Fibroblast of villous mesenchyme (primary cell): Measurements from ENCODE around the gene CLCN2. TPM values are rescaled to one million over a fixed set of nuclear protein-coding genes. Genes with fewer than 3 reads are reported as not detected.
"Not testable (repeated sequence)": the region's sequence is repeated elsewhere in the genome, so short reads cannot be mapped to it uniquely, and the experiment has no call there.

ENCODE experiments used
- DNase-seq: peaks from one replicate; pipeline ENCODE4 v3.0.0-alpha.2; 2010; ENCODE audit warnings: low read depth
- H3K4me3 ChIP-seq: 2 replicates; pipeline ENCODE4 v1.5.1; 2011; ENCODE audit warnings: low read depth, mild to moderate bottlenecking, low read length
- total RNA-seq: library from RNA; depleted of rRNA; stranded (reverse); fragments of >200 nt; gene quantifications from 2 replicates; pipeline ENCODE4 v1.2.3, GENCODE V29; 2012
- TF ChIP-seq, protein P1 (sequence below): IDR thresholded peaks from 2 replicates; pipeline ENCODE4 v1.5.1; 2012; ENCODE audit warnings: low read depth, mild to moderate bottlenecking, low read length; ENCODE audit not compliant: insufficient read depth

Gene CLCN2
- total RNA-seq, 1 donor: 6.0 TPM

DNA sequence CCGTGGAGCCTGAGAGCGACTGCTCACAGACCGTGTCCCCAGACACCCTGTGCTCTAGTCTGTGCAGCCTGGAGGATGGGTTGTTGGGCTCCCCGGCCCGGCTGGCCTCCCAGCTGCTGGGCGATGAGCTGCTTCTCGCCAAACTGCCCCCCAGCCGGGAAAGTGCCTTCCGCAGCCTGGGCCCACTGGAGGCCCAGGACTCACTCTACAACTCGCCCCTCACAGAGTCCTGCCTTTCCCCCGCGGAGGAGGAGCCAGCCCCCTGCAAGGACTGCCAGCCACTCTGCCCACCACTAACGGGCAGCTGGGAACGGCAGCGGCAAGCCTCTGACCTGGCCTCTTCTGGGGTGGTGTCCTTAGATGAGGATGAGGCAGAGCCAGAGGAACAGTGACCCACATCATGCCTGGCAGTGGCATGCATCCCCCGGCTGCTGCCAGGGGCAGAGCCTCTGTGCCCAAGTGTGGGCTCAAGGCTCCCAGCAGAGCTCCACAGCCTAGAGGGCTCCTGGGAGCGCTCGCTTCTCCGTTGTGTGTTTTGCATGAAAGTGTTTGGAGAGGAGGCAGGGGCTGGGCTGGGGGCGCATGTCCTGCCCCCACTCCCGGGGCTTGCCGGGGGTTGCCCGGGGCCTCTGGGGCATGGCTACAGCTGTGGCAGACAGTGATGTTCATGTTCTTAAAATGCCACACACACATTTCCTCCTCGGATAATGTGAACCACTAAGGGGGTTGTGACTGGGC lies 16.7 kb downstream of the CLCN2 start:
- TF ChIP-seq, protein P1, sequence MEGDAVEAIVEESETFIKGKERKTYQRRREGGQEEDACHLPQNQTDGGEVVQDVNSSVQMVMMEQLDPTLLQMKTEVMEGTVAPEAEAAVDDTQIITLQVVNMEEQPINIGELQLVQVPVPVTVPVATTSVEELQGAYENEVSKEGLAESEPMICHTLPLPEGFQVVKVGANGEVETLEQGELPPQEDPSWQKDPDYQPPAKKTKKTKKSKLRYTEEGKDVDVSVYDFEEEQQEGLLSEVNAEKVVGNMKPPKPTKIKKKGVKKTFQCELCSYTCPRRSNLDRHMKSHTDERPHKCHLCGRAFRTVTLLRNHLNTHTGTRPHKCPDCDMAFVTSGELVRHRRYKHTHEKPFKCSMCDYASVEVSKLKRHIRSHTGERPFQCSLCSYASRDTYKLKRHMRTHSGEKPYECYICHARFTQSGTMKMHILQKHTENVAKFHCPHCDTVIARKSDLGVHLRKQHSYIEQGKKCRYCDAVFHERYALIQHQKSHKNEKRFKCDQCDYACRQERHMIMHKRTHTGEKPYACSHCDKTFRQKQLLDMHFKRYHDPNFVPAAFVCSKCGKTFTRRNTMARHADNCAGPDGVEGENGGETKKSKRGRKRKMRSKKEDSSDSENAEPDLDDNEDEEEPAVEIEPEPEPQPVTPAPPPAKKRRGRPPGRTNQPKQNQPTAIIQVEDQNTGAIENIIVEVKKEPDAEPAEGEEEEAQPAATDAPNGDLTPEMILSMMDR: no peak
- no peak overlapping the region for H3K4me3 ChIP-seq
- DNase-seq: no peak

DNA sequence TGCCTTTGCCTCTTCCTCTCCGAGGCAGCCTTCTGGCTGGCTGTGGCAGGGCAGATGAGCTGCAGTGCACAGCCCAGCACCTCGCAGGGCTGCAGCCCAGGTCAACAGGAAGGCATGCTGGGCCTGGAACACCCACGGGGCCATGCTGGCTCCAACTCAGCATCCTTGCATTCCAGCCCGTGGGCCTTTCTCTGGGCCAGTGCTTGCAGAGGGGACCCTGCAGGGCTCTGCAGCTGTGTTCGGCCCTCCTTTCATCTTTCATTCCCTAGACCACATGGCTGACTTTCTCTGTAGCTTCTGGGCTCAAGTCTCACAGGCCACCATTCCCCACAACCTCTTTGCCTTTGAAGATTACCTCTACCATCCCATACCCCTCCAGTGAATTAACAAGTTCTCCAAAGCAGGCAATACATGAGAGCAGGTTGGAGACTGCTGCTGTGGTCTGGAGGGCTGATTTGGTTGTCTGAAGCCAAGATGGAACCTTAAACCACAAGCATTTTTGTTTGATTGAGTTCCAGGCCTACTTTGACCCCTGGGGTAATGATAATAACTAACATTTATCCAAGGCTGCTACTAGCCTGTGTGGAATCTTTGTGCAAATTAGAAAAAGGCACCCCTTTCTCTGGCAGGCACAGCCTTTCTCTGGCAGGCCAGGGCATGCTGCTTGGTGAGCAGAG lies 18.1 kb downstream of the CLCN2 start:
- TF ChIP-seq, protein P1: no peak
- DNase-seq: no peak
- no peak overlapping the region for H3K4me3 ChIP-seq

DNA sequence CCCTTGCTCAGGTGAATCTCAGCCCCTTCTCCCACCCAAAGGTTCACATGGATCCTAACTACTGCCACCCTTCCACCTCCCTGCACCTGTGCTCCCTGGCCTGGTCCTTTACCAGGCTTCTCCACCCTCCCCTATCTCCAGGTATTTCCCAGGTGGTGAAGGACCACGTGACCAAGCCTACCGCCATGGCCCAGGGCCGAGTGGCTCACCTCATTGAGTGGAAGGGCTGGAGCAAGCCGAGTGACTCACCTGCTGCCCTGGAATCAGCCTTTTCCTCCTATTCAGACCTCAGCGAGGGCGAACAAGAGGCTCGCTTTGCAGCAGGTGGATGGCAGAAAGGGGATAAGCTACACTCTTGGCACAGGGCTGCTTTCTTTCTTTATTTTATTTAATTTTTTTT lies 19.5 kb downstream of the CLCN2 start:
- no peak for DNase-seq
- no peak overlapping the region for H3K4me3 ChIP-seq
- TF ChIP-seq, protein P1: no peak

DNA sequence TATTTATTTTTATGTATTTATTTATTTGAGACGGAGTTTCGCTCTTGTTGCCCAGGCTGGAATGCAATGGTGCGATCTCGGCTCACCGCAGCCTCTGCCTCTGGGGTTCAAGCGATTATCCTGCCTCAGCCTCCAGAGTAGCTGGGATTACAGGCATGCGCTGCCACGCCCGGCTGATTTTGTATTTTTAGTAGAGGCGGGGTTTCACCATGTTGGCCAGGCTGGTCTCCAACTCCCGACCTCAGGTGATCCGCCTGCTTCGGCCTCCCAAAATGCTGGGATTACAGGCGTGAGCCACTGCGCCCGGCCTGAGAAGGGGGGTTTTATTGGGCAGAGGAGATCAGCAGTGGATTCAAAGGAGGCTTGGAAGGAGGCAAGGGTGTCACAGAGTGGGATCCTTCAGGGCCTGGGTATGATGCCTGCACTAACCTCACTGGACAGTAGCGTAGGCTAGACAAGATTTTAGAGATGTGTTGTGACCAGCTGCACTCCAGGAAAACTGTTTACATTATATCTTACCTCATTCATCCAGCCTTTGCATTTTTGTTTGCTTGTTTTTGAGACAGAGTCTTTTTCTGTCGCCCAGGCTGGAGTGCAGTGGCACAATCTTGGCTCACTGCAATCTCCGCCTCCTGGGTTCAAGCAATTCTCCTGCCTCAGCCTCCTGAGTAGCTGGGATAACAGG lies 21.8 kb downstream of the CLCN2 start:
- DNase-seq: peak; percentile 54
- H3K4me3 ChIP-seq: not testable (repeated sequence)

DNA sequence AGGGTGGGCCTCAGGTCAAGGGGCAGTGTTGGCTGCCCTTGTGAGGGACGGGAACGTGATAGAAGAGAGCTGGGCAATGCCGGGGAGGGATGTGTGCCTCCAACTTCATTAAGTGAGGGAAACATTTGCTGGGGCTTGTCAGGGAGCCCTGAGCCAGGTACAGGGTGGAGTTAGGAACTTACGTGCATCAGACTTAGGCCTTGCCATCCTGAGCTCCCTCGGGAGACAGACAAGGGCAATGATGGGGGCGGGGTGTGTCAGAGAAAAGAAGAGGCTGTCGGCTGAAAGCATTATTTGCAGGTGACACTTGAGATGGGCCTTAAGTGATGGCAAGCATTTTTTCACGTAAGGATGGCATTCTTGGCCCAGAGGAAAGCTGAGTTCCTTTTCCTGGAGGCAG lies 22.4 kb downstream of the CLCN2 start:
- TF ChIP-seq, protein P1: no peak
- no peak for DNase-seq
- peak overlapping the region; percentile 15 for H3K4me3 ChIP-seq

DNA sequence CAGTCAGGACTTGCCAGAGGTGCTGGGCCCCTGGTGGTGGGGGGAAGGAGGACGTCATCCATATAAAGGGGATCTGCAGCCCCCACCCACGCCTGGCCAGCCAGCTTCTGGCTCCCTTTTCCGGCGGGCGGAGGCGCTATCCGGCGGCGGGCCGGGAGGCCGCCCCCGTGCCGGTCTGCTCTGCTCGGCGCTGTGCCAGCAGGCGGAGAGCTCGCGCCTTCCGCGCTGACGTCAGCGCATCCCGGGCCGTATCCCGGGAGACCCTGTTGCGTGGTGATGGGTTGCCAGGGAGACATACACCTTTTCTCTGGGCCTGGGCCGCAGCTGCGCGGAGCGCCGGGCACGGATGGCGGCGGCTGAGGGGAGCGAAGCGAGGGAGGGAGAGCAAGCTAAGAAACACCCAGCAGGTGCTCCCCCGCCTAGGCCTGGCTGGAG lies 22.9 kb downstream of the CLCN2 start:
- peak; percentile 70 for DNase-seq
- TF ChIP-seq, protein P1: peak; percentile 16
- peak overlapping the region; percentile 15 for H3K4me3 ChIP-seq

DNA sequence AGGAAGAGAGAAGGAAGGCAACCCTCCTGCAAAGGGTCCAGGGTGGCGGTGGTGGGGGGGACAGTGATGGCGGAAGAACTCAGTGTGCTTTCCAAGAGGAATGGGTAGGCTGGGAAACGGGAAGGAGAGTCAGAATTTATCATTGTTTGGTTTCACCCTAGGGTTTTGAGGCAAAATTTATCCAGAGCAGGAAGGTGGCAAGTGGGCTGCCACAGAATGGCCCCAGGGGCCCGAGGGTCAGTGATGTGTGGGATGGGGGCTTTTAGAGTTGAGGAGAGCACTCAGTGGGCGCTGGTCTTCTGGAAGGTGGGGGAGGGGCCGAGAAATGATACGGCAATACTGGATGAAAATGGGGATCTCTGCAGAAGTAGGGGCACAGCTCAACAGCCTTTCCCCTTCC lies 23.4 kb downstream of the CLCN2 start:
- no peak overlapping the region for H3K4me3 ChIP-seq
- no peak for DNase-seq
- TF ChIP-seq, protein P1: no peak
